ENCODE results near the gene TSGA10IP. TPM values are rescaled to one million over a fixed set of nuclear protein-coding genes. Genes with fewer than 3 reads are reported as not detected.

The TSGA10IP gene
- total and polyA plus RNA-seq, 10 of the 15 experiments (the other 5 are each of a cell fraction or from before 2014, with no cell fraction given): not detected

DNA sequence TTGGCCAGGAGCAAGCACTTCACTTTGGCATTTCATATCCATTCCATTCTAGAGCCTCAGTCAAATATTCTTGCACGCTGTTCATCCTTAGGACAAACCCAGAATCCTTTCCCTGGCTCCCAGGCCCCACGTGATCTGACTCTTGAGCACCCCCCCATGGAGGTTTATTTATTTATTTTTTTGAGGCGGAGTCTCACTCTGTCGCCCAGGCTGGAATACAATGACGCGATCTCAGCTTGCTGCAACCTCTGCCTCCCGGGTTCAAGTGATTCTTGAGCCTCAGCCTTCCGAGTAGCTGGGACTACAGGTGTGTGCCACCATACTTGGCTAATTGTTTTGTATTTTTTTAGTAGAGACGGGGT lies 12.7 kb upstream of the TSGA10IP start (continued):
- no peak for TF ChIP-seq RELA (IDR thresholded peaks at IDR 0.05; ENCODE audit: borderline replicate concordance, partially characterized antibody)
- no peak for TF ChIP-seq CREB1 (IDR thresholded peaks at IDR 0.05; ENCODE audit: low read depth)
- TF ChIP-seq ZNF592 (IDR thresholded peaks at IDR 0.05): no peak
- TF ChIP-seq MLLT1 (IDR thresholded peaks at IDR 0.05): no peak
- TF ChIP-seq KDM1A (IDR thresholded peaks at IDR 0.05; ENCODE audit: borderline replicate concordance): no peak
- TF ChIP-seq IRF4 (IDR thresholded peaks at IDR 0.05; ENCODE audit: low read depth, low read length): no peak

DNA sequence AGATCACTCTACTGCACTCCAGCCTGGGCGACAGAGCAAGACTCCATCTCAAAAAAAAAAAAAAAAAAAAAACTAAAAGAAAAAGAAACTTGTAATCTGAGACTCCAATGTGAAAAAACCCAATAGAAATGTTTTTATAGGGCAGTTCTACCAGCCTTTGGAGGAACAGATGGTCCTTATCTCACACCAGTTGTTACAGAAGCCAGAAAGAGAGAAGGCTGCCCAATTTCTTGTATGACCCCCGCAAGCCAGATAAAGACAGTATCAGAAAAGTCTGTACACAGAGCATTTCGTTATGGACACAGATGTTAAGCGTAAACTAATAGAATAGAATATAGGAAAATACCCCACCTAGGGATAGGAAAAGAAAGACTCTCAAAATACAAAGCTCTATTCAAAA lies 11.3 kb upstream of the TSGA10IP start:
- Histone ChIP-seq H4K20me1 (ENCODE audit: control insufficient read depth, insufficient read depth) (no peaks in the 10 kb centered on the region), H3K27ac (ENCODE audit: control insufficient read depth, insufficient read depth) (no peak overlapping the region), H3K4me1 (ENCODE audit: control insufficient read depth, insufficient read depth, low read length) (peaks cover under 1% of the 10 kb centered on the region), H2AFZ (ENCODE audit: control insufficient read depth, low read depth, low read length) (no peak overlapping the region), H3K9ac (ENCODE audit: control insufficient read depth, insufficient read depth, low read length) (no peak overlapping the region), H3K36me3 (ENCODE audit: control insufficient read depth in 2 of 2, insufficient read depth in 2 of 2, low read length in 1 of 2) (no peaks in the 10 kb centered on the region), H3K4me2 (ENCODE audit: control insufficient read depth, insufficient read depth) (no peak overlapping the region), H3K4me3 (no peak overlapping the region), H3K79me2 (ENCODE audit: control insufficient read depth, insufficient read depth, low read length) (no peaks in the 10 kb centered on the region), H3K9me3 (replicated peaks; ENCODE audit: control insufficient read depth, insufficient read depth, low read length) (no peaks in the 10 kb centered on the region), H3K27me3 (replicated peaks in 1 of 2; ENCODE audit: control insufficient read depth in 2 of 2, insufficient read depth in 2 of 2, low read length in 1 of 2) (no peaks in the 10 kb centered on the region)
- no TSS peak for BruUV-seq (replicated peaks)
- ChIA-PET SMC1A (ENCODE audit: uncharacterized antibody, unreplicated experiment) (interaction anchor here (1.7 kb wide), 1 partner anchor 36 kb away, joined by 3 read pairs; no protein-coding TSS in a partner anchor), POLR2A (interaction anchor here (0.7 kb wide), 1 partner anchor 22 kb away, joined by 6 read pairs; no protein-coding TSS in a partner anchor), RAD21 (ENCODE audit: unreplicated experiment) (no interaction called here), CTCF (interaction anchor here (0.7 to 3.1 kb wide), 3 partner anchors 11 to 49 kb away, joined by 3 to 16 read pairs (median 8); partner anchors contain the start of gene CCDC85B)
- no peak for DNase-seq (ENCODE audit: low read depth, low spot score)
- WGBS (ENCODE audit: insufficient coverage, insufficient replicate concordance, low lambda C conversion rate, missing lambda C conversion rate): 96% methylated on average over 3 of the region's 4 CpGs
- in situ Hi-C loops (cut with MboI) (no loop called here), intact Hi-C loops (cut with micrococcal nuclease; ENCODE audit: unreplicated experiment) (no loop called here)
- no peak for FAIRE-seq
- TF ChIP-seq NBN (IDR thresholded peaks at IDR 0.05) (no peak), ETV6 (conservative IDR thresholded peaks at IDR 0.05 in 1 of 2, IDR thresholded peaks at IDR 0.05 in 1 of 2; ENCODE audit: borderline replicate concordance in 1 of 2, low read depth in 1 of 2) (no peak)
- ATAC-seq: no peak
